ENCODE measurements around the gene COG5. TPM values are rescaled to one million over a fixed set of nuclear protein-coding genes. Genes with fewer than 3 reads are reported as not detected.

Gene COG5
- total and polyA plus RNA-seq, 2 of the 4 experiments (the other 2 are of a cell fraction): 18.5 to 27.4 TPM

DNA sequence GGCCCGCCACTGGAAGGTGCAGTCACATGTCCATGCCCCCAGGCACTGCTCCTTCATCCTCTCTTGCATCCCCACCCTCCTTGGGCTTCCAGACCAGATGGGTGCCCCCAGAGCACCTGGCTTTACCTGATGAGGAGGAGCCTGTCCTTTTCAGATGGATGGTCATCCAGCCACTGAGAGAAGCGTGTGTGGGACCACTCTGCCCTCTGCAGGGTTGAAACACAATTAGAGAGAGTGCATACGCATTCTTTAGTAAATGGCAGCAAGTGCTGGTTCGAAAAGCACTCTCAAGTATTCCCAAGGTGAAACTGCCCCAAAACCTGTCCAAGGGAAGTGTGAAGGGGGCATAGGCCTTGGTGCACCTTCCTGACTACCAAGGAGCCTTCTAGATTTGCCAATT lies 353.3 kb downstream of the COG5 start:
- in situ Hi-C loops (cut with MboI; ENCODE audit: low sequenced_read_pairs): no loop called here
- H4K8ac ChIP-seq (ENCODE audit: low read depth in 2 of 2, low read length in 2 of 2): no peak overlapping the region
- H3K79me1 ChIP-seq (ENCODE audit: low read depth in 1 of 2, low read length in 2 of 2): peaks cover 0 to 4% of the 10 kb centered on the region in 2 experiments; a peak in 3 of 4 replicates
- H2BK20ac ChIP-seq (ENCODE audit: low read depth, low read length): no peak overlapping the region
- TF ChIP-seq FOS (IDR thresholded peaks at IDR 0.05; ENCODE audit: low read depth, low read length) (no peak), SMC3 (IDR thresholded peaks at IDR 0.05; ENCODE audit: low read depth, low read length) (no peak), RFX5 (IDR thresholded peaks at IDR 0.05; ENCODE audit: low read depth, low read length) (no peak), CEBPB (IDR thresholded peaks at IDR 0.05; ENCODE audit: low read depth, low read length) (no peak), POLR2A (IDR thresholded peaks at IDR 0.05; ENCODE audit: low read depth, low read length) (no peak), CHD1 (IDR thresholded peaks at IDR 0.05; ENCODE audit: low read depth, low read length) (no peak), NFE2L2 (IDR thresholded peaks at IDR 0.05; ENCODE audit: low read depth, low read length) (no peak), RAD21 (IDR thresholded peaks at IDR 0.05; ENCODE audit: low read length) (no peak), BHLHE40 (IDR thresholded peaks at IDR 0.05; ENCODE audit: low read depth, low read length) (no peak), MAZ (IDR thresholded peaks at IDR 0.05; ENCODE audit: borderline replicate concordance, low read depth, low read length) (no peak), MAFK (IDR thresholded peaks at IDR 0.05; ENCODE audit: low read depth, low read length) (no peak), MXI1 (IDR thresholded peaks at IDR 0.05; ENCODE audit: borderline replicate concordance, low read depth, low read length) (no peak), RCOR1 (IDR thresholded peaks at IDR 0.05; ENCODE audit: insufficient replicate concordance, low read length) (no peak)
- TF ChIP-seq, protein P1, sequence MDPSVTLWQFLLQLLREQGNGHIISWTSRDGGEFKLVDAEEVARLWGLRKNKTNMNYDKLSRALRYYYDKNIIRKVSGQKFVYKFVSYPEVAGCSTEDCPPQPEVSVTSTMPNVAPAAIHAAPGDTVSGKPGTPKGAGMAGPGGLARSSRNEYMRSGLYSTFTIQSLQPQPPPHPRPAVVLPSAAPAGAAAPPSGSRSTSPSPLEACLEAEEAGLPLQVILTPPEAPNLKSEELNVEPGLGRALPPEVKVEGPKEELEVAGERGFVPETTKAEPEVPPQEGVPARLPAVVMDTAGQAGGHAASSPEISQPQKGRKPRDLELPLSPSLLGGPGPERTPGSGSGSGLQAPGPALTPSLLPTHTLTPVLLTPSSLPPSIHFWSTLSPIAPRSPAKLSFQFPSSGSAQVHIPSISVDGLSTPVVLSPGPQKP (IDR thresholded peaks at IDR 0.05; ENCODE audit: borderline replicate concordance, low read depth, low read length): no peak
- TF ChIP-seq, protein P2, sequence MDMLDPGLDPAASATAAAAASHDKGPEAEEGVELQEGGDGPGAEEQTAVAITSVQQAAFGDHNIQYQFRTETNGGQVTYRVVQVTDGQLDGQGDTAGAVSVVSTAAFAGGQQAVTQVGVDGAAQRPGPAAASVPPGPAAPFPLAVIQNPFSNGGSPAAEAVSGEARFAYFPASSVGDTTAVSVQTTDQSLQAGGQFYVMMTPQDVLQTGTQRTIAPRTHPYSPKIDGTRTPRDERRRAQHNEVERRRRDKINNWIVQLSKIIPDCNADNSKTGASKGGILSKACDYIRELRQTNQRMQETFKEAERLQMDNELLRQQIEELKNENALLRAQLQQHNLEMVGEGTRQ (IDR thresholded peaks at IDR 0.05; ENCODE audit: low read depth, low read length): no peak
- TF ChIP-seq, protein P3, sequence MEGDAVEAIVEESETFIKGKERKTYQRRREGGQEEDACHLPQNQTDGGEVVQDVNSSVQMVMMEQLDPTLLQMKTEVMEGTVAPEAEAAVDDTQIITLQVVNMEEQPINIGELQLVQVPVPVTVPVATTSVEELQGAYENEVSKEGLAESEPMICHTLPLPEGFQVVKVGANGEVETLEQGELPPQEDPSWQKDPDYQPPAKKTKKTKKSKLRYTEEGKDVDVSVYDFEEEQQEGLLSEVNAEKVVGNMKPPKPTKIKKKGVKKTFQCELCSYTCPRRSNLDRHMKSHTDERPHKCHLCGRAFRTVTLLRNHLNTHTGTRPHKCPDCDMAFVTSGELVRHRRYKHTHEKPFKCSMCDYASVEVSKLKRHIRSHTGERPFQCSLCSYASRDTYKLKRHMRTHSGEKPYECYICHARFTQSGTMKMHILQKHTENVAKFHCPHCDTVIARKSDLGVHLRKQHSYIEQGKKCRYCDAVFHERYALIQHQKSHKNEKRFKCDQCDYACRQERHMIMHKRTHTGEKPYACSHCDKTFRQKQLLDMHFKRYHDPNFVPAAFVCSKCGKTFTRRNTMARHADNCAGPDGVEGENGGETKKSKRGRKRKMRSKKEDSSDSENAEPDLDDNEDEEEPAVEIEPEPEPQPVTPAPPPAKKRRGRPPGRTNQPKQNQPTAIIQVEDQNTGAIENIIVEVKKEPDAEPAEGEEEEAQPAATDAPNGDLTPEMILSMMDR (conservative IDR thresholded peaks at IDR 0.05; ENCODE audit: low read depth, low read length): no peak
- no peak overlapping the region for H3K27ac ChIP-seq (ENCODE audit: insufficient read depth, low read length)
- H3K14ac ChIP-seq (replicated peaks; ENCODE audit: low read depth, low read length): no peak overlapping the region
- H3K4me2 ChIP-seq (ENCODE audit: low read depth, low read length): no peak overlapping the region
- no peak overlapping the region for H4K91ac ChIP-seq (ENCODE audit: insufficient read depth, low read depth, low read length)
- ChIA-PET CTCF (no interaction called here), POLR2A (ENCODE audit: unreplicated experiment) (no interaction called here)
- no peak for DNase-seq
- H2BK15ac ChIP-seq (ENCODE audit: low read depth, low read length): no peak overlapping the region
- H3K4me3 ChIP-seq (ENCODE audit: insufficient read depth, low read depth, low read length): no peak overlapping the region
- H3K36me3 ChIP-seq (ENCODE audit: control insufficient read depth, insufficient read depth, low read length): peaks cover 12% of the 10 kb centered on the region
- H3K27me3 ChIP-seq (ENCODE audit: control insufficient read depth, insufficient read depth, low read length): no peaks in the 10 kb centered on the region
- H2BK120ac ChIP-seq (ENCODE audit: low read depth, low read length): no peak overlapping the region
- dilution Hi-C loops (cut with HindIII; ENCODE audit: low sequenced_read_pairs, unreplicated experiment): no loop called here
- no peaks in the 10 kb centered on the region for H4K20me1 ChIP-seq (ENCODE audit: insufficient read depth, low read length)
- no peaks in the 10 kb centered on the region; the same call in 1 of the 2 replicates for H3K9me3 ChIP-seq (ENCODE audit: control insufficient read depth, insufficient read depth, low read length)
- H2AK9ac ChIP-seq (replicated peaks; ENCODE audit: low read depth, low read length, poor library complexity): no peak overlapping the region
- peaks cover 4% of the 10 kb centered on the region; the same call in 1 of the 2 replicates for H3K4me1 ChIP-seq (ENCODE audit: control insufficient read depth, insufficient read depth, low read length)
- ATAC-seq (ENCODE audit: low read depth): no peak
- no peak overlapping the region for H3K9ac ChIP-seq (ENCODE audit: low read depth, low read length)
- no peak overlapping the region for H3K23ac ChIP-seq (ENCODE audit: low read depth, low read length)
- no peak overlapping the region for H2BK5ac ChIP-seq (ENCODE audit: low read depth, low read length, poor library complexity, severe bottlenecking)
- no peak overlapping the region for H3K56ac ChIP-seq (ENCODE audit: extremely low read depth, insufficient read depth, low read length)
- WGBS, 2 experiments (ENCODE audit: extremely low coverage in 2 of 2, insufficient read length in 1 of 2): 100% methylated on average over 1 of the region's 4 CpGs; no CpG with 5 or more reads in 1 of the 2 experiments
- no peak overlapping the region for H3K4ac ChIP-seq (ENCODE audit: low read depth, low read length)
- intact Hi-C loops (cut with micrococcal nuclease): no loop called here
- peaks cover 6% of the 10 kb centered on the region for H3K9me1 ChIP-seq (ENCODE audit: insufficient read depth, low read length)
- H4K5ac ChIP-seq (ENCODE audit: low read depth, low read length): no peak overlapping the region
- BruUV-seq (replicated peaks): no TSS peak
- no peak overlapping the region for H2AFZ ChIP-seq (replicated peaks; ENCODE audit: low read length, poor library complexity)
- H3K18ac ChIP-seq (ENCODE audit: low read depth, low read length): no peak overlapping the region
- H2AK5ac ChIP-seq (ENCODE audit: low read depth, low read length): no peak overlapping the region

Data from IMR-90 (cell line).